ENCODE results near the gene PDS5A. TPM values are rescaled to one million over a fixed set of nuclear protein-coding genes. Genes with fewer than 3 reads are reported as not detected.
"Not testable (repeated sequence)": the region's sequence is repeated elsewhere in the genome, so short reads cannot be mapped to it uniquely, and the experiment has no call there.

PDS5A gene
- total RNA-seq, result 100 to 1,000 TPM; 101 to 103 TPM

GRCh38 chr4:39977489-39978377 is at the start of gene PDS5A:
Gene PDS5A (minus strand): TSS chr4:39977911. CDS start chr4:39976577, 1,334 bp downstream.
- DNase-seq, result peak; percentile 93
- intact Hi-C loops (cut with micrococcal nuclease), result loop anchor here (1.0 to 10.0 kb wide), 9 partner anchors 81 to 519 kb away; partner anchors contain the start of genes LIAS, RPL9, SMIM14 and UGDH
- peak within 1 kb of the TSS; percentile 99 for H3K27ac Mint-ChIP-seq
- H3K4me3 Mint-ChIP-seq, result peak within 1 kb of the TSS; percentile 94
- no peaks in the 10 kb centered on the region for H3K9me3 Mint-ChIP-seq
- H3K4me1 Mint-ChIP-seq (ENCODE audit: low read depth), result peaks cover 38% of the 10 kb centered on the region
- ChIA-PET POLR2A (interaction anchor here (1.5 kb wide), 1 partner anchor 79 kb away, joined by 6 read pairs; the partner anchor contains the start of gene N4BP2), CTCF (interaction anchor here (0.8 to 2.2 kb wide), 19 partner anchors 10 to 508 kb away, joined by 3 to 6 read pairs (median 3); partner anchors contain the start of gene UBE2K)
- H3K27me3 Mint-ChIP-seq, result no peaks in the 10 kb centered on the region
- peaks cover 24% of the 10 kb centered on the region for H3K36me3 Mint-ChIP-seq

GRCh38 chr4:40024049-40024448 is 46.3 kb upstream of the PDS5A start:
- CTCF ChIA-PET, result not testable (repeated sequence)

DNA sequence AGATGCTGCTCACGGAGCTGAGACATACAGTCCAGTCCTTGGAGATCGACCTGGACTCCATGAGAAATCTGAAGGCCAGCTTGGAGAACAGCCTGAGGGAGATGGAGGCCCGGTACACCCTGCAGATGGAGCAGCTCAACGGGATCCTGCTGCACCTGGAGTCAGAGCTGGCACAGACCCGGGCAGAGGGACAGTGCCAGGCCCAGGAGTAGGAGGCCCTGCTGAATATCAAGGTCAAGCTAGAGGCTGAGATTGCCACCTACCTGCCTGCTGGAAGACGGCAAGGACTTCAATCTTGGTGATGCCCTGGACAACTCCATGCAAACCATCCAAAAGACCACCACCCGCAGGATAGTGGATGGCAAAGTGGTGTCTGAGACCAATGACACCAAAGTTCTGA is 43.4 kb upstream of the PDS5A start:
- ChIA-PET POLR2A (interaction anchor here (0.9 kb wide), 1 partner anchor 34 kb away, joined by 3 read pairs; no protein-coding TSS in a partner anchor), CTCF (interaction anchor here (0.9 kb wide), 1 partner anchor 36 kb away, joined by 3 read pairs; the partner anchor contains the start of gene N4BP2)
- not testable (repeated sequence) for H3K9me3 Mint-ChIP-seq

More at GRCh38 chr4:40024049-40024448, 46.3 kb upstream of the PDS5A start:
- H3K9me3 Mint-ChIP-seq; H3K27ac Mint-ChIP-seq; H3K4me3 Mint-ChIP-seq; H3K36me3 Mint-ChIP-seq; H3K27me3 Mint-ChIP-seq; DNase-seq; intact Hi-C loops (cut with micrococcal nuclease); POLR2A ChIA-PET; H3K4me1 Mint-ChIP-seq (ENCODE audit: low read depth): not testable (repeated sequence)

GRCh38 chr4:40020221-40020620 is 42.5 kb upstream of the PDS5A start:
- DNase-seq, result no peak

More for the DNA sequence above, 43.4 kb upstream of the PDS5A start:
- intact Hi-C loops (cut with micrococcal nuclease); H3K4me1 Mint-ChIP-seq (ENCODE audit: low read depth); H3K27ac Mint-ChIP-seq; H3K4me3 Mint-ChIP-seq; DNase-seq; H3K27me3 Mint-ChIP-seq; H3K36me3 Mint-ChIP-seq: not testable (repeated sequence)

GRCh38 chr4:40016007-40016406 is 38.3 kb upstream of the PDS5A start:
- no peaks in the 10 kb centered on the region for H3K36me3 Mint-ChIP-seq
- CTCF ChIA-PET, result no interaction called here
- no peaks in the 10 kb centered on the region for H3K9me3 Mint-ChIP-seq
- POLR2A ChIA-PET, result no interaction called here
- intact Hi-C loops (cut with micrococcal nuclease), result no loop called here
- no peaks in the 10 kb centered on the region for H3K4me1 Mint-ChIP-seq (ENCODE audit: low read depth)
- no peak overlapping the region for H3K27ac Mint-ChIP-seq
- no peak for DNase-seq
- no peaks in the 10 kb centered on the region for H3K27me3 Mint-ChIP-seq
- H3K4me3 Mint-ChIP-seq, result no peak overlapping the region

More at GRCh38 chr4:40020221-40020620, 42.5 kb upstream of the PDS5A start:
- Mint-ChIP-seq H3K27me3 (no peaks in the 10 kb centered on the region), H3K4me3 (no peak overlapping the region), H3K4me1 (ENCODE audit: low read depth) (no peaks in the 10 kb centered on the region), H3K27ac (no peak overlapping the region), H3K9me3 (no peaks in the 10 kb centered on the region), H3K36me3 (no peaks in the 10 kb centered on the region)
- POLR2A ChIA-PET, result interaction anchor here (0.9 kb wide), 1 partner anchor 35 kb away, joined by 3 read pairs; no protein-coding TSS in a partner anchor
- intact Hi-C loops (cut with micrococcal nuclease), result no loop called here
- CTCF ChIA-PET, result no interaction called here

DNA sequence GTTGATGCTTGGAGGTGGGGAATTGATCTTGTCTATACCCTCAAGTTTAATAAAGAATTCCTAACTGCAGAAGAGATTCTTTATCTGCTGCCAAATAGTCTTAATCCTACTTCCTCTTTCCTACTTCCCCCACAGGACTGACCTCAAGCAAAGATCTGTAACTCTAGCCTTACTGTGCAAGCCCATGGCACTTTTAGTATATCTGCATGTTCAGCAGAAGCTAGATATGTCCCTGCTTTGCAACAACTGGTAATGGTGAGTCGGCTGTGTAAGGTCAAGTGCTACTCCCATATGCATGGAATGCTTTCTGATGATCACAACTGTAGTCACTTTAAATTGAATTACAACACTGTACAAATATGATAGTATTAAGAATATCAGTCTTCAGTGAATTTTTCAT is 26.3 kb upstream of the PDS5A start:
- DNase-seq, result no peak
- no peaks in the 10 kb centered on the region for H3K27me3 Mint-ChIP-seq
- intact Hi-C loops (cut with micrococcal nuclease), result no loop called here
- POLR2A ChIA-PET, result no interaction called here
- no peak overlapping the region for H3K27ac Mint-ChIP-seq
- no peak overlapping the region for H3K4me3 Mint-ChIP-seq
- H3K4me1 Mint-ChIP-seq (ENCODE audit: low read depth), result no peaks in the 10 kb centered on the region
- H3K36me3 Mint-ChIP-seq, result no peaks in the 10 kb centered on the region
- CTCF ChIA-PET, result no interaction called here
- H3K9me3 Mint-ChIP-seq, result no peaks in the 10 kb centered on the region

DNA sequence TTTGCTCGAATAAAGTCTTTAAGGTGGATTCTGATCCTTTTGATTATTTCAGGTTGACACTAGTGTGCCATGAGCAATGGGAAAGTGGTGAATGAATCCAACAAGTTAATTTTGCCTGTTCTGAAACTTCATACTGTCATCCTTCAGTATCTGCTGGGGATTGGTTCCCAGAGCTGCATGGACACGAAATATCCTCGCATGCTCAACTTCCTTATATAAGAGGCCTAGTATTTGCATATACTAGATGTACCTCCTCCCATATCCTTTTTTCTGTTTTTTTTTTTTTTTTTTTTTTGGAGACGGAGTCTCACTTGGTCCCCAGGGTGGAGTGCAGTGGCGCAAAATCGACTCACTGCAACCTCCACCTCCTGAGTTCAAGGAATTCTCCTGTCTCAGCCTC is 23.0 kb upstream of the PDS5A start:
- H3K9me3 Mint-ChIP-seq, result no peaks in the 10 kb centered on the region
- H3K4me1 Mint-ChIP-seq (ENCODE audit: low read depth), result no peaks in the 10 kb centered on the region
- H3K36me3 Mint-ChIP-seq, result no peaks in the 10 kb centered on the region
- ChIA-PET CTCF (interaction anchor here (0.6 kb wide), 1 partner anchor 1841 kb away, joined by 4 read pairs; no protein-coding TSS in a partner anchor), POLR2A (no interaction called here)
- no peak for DNase-seq
- no peak overlapping the region for H3K4me3 Mint-ChIP-seq
- intact Hi-C loops (cut with micrococcal nuclease), result no loop called here
- no peaks in the 10 kb centered on the region for H3K27me3 Mint-ChIP-seq
- H3K27ac Mint-ChIP-seq, result no peak overlapping the region

- CTCF ChIA-PET, result no interaction called here
- POLR2A ChIA-PET, result no interaction called here
- no peak for DNase-seq
- no peak overlapping the region for H3K27ac Mint-ChIP-seq
- no peaks in the 10 kb centered on the region for H3K4me1 Mint-ChIP-seq (ENCODE audit: low read depth)
- intact Hi-C loops (cut with micrococcal nuclease), result no loop called here
- H3K4me3 Mint-ChIP-seq, result no peak overlapping the region
- H3K36me3 Mint-ChIP-seq, result no peaks in the 10 kb centered on the region
- H3K9me3 Mint-ChIP-seq, result no peaks in the 10 kb centered on the region
- H3K27me3 Mint-ChIP-seq, result no peaks in the 10 kb centered on the region
Measured at GRCh38 chr4:39998659-39999345, 21.1 kb upstream of the PDS5A start.

- CTCF ChIA-PET, result no interaction called here
- POLR2A ChIA-PET, result no interaction called here
- intact Hi-C loops (cut with micrococcal nuclease), result no loop called here
- Mint-ChIP-seq H3K27me3 (no peaks in the 10 kb centered on the region), H3K27ac (no peak overlapping the region), H3K4me3 (no peak overlapping the region), H3K4me1 (ENCODE audit: low read depth) (no peaks in the 10 kb centered on the region), H3K36me3 (no peaks in the 10 kb centered on the region), H3K9me3 (no peaks in the 10 kb centered on the region)
- DNase-seq, result no peak
Measured at GRCh38 chr4:39996811-39997210, 19.1 kb upstream of the PDS5A start.

DNA sequence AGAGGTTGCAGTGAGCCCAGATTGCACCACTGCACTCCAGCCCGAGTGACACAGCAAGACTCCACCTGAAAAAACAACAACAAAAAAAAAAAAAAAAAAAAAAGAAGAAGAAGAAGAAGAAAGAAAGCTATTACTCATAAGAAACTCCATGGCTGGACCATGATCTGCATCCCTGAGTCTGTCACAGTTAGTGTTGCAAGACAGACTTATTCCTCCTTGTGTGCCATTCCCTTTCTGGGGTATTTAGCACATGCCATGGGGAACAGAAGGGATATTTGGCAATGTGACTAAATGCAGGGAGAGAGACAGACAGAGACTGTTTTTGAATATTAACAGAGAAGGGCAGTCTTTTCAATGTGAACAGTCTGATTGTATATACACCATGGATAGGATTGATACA is 16.7 kb upstream of the PDS5A start:
- Mint-ChIP-seq H3K27ac (no peak overlapping the region), H3K4me1 (ENCODE audit: low read depth) (no peaks in the 10 kb centered on the region), H3K27me3 (no peaks in the 10 kb centered on the region), H3K9me3 (no peaks in the 10 kb centered on the region), H3K4me3 (no peak overlapping the region), H3K36me3 (no peaks in the 10 kb centered on the region)
- intact Hi-C loops (cut with micrococcal nuclease), result no loop called here
- CTCF ChIA-PET, result no interaction called here
- POLR2A ChIA-PET, result no interaction called here
- DNase-seq, result no peak

DNA sequence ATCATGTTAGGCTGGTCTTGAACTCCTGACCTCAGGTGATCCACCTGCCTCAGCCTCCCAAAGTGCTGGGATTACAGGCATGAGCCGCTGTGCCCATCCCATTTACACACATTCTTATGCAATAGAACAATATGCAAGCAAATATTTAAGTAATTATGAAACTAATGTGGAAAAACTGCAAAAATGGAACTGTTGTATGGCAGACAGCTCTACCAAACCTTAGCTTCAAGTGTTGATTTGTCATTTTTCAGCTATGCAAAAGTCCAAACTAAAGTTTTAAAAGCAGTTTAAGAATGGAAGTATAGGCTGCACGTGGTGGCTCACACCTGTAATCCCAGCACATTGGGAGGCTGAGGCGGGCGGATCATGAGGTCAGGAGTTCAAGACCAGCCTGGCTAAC is 11.7 kb upstream of the PDS5A start:
- H3K4me3 Mint-ChIP-seq; H3K9me3 Mint-ChIP-seq; DNase-seq; CTCF ChIA-PET; POLR2A ChIA-PET; H3K4me1 Mint-ChIP-seq (ENCODE audit: low read depth); H3K36me3 Mint-ChIP-seq; intact Hi-C loops (cut with micrococcal nuclease); H3K27me3 Mint-ChIP-seq; H3K27ac Mint-ChIP-seq: not testable (repeated sequence)

GRCh38 chr4:39987485-39987884 is 9.8 kb upstream of the PDS5A start:
- H3K27ac Mint-ChIP-seq, result no peak overlapping the region
- no peaks in the 10 kb centered on the region for H3K36me3 Mint-ChIP-seq
- DNase-seq, result no peak
- no peaks in the 10 kb centered on the region for H3K27me3 Mint-ChIP-seq
- CTCF ChIA-PET, result no interaction called here
- no peaks in the 10 kb centered on the region for H3K9me3 Mint-ChIP-seq
- POLR2A ChIA-PET, result no interaction called here
- intact Hi-C loops (cut with micrococcal nuclease), result no loop called here
- H3K4me1 Mint-ChIP-seq (ENCODE audit: low read depth), result no peaks in the 10 kb centered on the region
- no peak overlapping the region for H3K4me3 Mint-ChIP-seq
